Mucosa of gallbladder (tissue), 1 donor: Measurements from ENCODE around the gene NALCN. TPM values are rescaled to one million over a fixed set of nuclear protein-coding genes. Genes with fewer than 3 reads are reported as not detected.

Experiments
- DNase-seq: peaks from one replicate; pipeline ENCODE4 v3.0.0-alpha.2; 2020; ENCODE audit warnings: low spot score
- total RNA-seq: library from RNA; stranded (reverse); gene quantifications from one replicate; pipeline ENCODE4 v1.2.1, GENCODE V29; 2021
- donor health status: DM: no; HTN: no; CAD: no.

NALCN gene
- total RNA-seq, 1 donor from 2014 or later: 6.8 TPM

DNA sequence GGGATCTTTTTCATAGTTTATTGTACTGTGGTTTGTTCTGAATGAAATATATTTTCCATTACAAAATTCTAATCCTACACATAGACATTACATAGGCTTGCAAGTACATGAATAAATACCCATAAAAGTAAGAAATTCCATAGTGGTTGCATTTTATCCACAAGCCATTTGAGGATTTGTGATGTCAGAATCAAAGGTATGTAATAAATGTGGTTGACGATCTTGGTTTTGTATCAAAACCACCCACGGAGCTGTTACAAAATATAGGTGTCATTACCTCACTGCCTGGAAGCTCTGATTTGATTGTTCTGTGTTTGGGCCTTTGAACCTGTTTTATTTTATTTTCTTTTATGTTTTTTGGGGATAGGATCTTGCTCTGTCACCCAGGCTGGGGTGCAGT, 125.1 kb downstream of the NALCN start:
- DNase-seq: no peak

DNA sequence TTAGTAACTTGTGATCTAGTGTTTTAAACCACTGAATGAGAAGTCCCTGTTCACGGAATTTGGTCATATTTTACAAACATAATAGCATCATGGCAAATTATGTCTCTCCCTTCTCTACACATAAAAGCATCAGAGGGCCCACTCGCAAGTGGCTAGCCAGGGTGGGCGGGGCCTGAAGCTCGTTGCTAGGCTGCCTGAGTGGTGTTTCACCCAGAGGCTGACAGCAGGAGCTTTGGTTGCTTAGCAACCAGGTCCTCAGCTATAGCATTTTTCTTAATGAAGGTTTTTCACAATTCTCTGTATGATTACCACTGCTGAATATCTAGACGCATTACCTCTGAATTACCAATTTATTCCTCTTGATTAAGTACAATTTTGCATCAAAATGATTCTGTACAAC, 126.5 kb downstream of the NALCN start:
- DNase-seq: no peak

DNA sequence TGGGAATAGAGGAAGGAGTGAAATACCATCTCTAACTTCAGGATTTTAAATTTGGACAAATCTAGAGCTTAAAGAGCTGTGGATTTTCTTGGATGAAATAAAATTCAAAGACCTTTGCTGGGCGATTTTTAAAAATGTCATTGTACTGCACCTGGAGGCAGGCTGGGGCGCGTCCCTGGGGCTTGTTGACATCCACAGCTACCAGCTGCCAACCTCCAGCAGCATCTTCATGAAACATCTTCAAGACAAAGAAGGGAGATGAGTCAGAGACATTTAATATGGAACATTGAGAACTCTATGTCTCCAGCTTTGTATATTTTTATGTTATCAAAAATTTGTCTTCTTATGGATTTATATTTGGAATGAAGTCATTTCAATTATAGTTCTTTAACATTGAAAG, 132.5 kb downstream of the NALCN start:
- no peak for DNase-seq

DNA sequence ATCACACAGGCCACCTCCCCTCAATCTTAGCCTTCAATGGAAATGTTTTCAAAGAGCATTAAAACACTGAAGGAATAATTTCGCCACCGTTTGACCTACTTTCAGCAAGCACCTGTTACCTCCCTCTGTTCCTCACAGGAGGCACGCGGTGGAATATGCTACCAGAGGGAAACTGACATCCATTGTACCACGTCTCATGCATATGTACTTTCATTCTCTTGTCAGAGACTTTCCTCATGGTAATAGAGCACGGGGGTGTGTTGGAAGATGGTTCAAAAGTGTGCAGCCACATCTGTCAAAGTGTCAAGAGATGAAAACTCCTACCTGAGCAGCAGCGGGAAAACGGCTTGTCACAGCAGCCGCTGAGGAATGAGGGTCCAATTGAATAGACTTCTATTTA, 143.4 kb downstream of the NALCN start:
- DNase-seq: no peak

DNA sequence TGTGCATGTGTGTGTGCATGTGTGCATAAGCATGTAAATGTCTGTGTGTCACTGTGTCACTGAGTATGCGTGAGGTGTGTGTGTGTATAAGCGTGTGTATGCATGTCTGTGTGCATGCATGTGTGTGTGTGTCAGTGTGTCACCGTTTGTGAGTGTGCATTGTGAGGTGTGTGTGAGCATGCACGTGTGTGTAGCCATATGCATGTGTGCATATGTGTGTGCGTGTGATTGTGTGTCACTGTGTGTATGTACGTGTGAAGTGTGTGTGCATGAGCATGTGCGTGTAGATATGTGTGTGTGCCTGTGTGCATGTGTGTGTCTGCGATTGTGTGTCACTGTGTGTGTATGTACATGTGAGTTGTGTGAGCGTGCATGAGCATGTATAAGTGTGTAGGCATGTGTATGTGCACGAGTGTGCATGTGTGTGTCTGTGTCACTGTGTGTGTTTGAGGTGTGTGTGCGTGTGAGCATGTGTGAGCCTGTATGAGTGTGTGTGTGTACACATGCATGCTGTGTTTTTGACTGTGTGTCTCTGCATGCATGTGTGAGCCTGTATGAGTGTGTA, 144.5 kb downstream of the NALCN start:
- no peak for DNase-seq

DNA sequence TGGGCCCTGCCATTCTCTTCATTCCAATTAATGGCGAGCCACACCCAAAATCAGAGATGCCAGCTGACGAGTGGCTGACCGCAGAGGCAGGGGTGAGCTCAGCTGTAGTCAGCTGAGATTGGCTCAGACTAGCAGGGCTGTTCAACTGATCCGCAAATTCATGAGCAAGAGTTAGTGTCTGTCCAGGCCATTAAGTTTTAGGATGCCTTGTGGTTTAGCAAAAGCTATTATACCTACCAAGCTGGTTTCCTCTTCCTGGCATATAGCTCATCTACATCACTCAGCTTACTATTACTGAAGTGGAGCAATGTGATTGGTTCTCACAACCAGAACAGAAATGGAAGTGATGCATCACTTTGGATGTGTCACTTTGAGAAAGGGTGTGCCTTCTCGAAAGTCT, 148.7 kb downstream of the NALCN start:
- no peak for DNase-seq

DNA sequence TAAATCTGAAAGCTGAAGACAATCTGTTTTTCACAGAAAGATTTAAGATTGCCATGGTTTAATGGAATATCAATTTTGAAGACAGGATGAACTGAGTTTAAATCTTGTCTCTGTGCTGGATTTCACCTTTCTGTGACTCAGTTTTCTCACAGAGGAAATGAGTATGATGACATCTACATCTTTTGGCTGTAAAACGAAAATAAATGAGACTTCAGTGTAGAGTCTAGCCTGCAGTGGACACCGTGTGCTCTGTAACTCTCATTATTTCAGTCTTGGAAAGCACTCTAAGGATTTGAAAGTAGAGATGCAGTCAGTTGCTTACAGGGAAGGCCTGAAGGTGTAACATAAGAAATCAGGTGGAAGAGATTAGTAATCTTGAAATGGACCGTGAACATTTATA, 150.4 kb downstream of the NALCN start:
- no peak for DNase-seq

DNA sequence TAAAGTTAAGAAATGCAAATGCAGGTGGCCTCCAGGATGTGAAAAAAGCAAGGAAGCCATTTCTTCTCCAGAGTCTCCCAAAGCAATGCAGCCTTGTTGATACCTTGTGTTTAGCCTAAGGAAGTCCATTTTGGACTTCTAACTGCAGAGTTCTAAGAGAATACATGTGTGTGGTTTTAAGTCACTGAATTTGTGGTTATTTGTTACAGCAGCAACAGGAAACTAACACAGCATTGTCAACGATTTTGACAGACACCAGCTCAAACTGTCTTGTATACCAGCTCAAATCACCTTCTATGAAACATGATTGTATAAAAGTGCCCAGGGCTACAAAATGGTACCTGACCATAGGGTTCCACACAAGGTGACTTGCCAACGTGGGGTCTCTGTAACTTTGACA, 151.4 kb downstream of the NALCN start:
- DNase-seq: no peak

DNA sequence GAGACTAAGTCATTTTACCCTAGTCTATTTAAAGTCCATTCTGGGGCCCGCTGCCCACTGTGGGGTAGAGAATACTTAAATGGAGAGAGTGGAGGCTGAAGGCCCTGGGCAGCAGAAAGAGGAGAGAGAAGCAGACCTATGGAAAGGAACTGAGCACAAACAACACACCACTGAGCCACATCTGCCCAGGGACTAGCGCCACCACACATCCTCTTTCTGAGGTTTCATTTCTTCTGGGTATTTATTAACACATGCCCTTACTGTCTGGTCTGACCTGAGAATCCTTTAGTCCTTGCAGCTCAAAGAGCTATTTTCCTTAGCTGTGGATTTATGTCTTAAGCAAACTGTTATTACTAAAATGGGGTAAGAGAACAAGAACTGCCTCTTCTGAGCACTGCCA, 154.0 kb downstream of the NALCN start:
- no peak for DNase-seq

DNA sequence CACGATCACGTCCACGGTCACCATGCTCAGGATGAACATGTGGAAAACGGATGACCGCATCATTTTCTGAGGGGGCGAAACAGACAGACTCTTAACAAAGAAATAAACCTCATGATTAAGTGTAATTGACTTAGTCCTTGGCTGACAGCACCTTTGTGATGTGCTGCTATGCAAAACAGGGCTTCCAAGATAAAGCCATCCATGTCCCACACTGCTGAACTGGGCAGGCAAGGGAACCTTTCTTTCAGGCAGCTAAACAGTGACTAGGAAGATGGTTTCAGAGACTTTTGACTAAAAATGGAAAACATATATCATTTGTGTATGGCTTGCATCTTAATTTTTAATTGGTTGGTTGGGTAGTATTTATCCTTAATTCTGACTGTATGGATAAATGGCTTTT, 157.8 kb downstream of the NALCN start:
- no peak for DNase-seq

DNA sequence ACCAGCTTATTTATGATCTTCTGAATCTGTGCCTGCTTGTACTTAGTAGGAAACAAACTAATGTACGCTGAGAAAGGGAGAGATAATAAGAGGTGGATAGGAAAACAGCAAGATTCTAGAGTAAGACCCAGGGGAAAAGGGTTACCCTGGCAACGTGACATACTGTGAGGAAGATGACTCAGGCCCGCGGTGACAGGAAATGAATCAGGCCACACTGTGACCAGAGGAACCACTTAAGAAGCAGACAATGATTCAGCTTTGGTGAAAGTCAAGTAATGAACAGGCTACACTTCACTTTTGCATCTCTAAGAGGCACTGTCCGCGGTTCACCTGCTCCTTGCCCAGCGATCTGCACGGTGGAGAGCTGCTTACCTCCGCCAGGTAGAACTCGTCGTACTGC, 158.2 kb downstream of the NALCN start:
- no peak for DNase-seq

DNA sequence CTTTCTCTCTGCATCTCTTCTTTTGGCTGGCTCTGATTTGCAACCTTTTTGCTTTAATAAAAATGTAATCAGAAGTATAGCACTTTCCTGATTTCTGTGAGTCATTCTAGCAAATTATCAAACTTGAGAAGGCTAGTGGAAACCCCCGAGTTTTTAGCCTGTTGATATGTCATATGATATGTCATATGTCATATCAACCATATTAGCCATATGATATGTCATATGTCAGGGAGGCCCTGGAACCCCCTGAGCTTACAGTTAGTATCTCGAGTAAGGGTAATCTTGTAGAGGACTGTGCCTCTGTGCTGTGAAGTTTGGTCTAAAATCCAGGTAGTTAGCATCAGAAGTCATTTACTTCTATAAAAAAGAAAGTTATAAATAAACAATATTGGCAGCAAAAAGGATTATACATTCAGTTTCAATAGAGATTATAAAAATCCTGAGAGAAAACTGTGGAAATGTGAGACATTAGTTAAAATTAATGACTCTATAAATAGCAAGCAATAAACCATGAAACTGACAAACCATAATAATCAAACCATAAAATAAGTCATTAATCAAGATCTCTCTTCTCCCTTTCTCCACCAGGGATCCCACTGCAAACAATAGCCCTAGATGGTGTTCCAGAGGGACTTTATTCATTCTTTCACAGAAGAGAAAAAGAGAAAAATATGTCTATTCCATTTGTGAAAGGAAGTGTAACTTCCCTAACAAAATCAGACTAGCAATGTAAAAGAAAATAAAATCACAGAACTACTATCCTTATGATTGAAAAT, 167.4 kb downstream of the NALCN start:
- DNase-seq: no peak

DNA sequence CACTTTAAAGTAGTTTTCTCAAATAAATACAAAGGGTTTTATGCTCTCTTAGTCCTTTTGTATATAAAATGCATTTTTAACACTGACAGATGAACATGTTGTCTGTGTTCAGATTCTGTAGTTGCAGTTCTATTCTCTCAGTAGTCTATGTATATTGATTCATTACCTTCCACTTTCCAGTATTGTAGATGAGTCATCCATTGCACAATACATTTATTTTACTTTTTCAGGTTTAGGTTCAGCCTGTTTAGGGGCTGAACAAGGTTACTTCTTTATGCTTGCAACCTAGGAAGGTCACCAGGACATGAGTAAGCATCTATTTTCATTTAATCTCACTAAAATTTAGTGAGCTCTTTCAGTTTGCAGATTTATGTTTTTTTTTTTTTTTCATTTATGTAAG, 173.6 kb downstream of the NALCN start:
- DNase-seq: no peak

DNA sequence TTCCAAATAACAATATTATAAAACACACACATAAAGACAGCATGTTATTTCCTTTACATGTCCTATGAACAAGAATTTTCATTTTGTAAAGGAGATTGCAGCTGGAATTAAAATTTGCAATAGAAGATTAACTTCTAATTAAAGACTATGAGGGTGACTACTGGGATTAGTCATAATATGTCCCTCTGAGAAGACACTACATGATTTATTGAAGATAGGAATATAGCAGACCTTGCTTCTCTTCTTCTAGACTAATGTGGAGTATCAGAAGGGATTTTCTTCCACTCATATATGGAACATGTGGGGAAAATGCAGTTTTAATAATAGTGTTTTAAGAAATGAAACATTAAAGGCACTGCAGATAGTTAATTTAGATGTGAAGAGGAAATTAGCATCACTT, 177.8 kb downstream of the NALCN start:
- DNase-seq: no peak

DNA sequence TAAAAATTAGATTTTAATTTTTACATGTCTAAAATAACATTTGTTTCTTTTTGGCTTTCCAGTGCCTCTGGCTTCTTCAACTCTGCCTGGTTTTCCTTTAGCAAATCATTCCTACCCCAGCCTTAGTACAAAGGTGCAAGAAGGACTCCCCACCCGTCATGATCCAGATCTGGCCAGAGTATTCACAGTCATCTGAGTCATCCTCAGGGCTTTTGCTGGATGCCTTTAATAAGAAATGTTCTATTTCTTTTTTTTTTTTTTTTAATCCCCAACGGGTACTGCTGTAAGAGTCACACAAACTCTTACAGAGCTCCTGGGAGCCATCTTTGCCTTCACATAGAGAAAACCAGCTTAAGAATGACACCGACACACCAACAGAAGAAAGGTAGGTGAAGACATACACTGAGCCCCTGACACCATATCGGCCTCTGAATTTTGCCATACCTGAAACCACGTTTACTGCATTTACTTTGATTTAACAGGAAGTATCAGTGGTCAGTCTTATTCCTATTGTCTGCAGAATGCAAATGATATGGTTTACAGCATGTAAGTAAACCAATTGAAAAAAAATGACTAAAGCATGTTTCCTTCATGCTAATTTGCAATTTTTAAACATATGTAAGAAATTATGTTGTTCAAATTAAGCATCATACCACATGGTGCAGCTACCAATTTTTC, 184.4 kb downstream of the NALCN start:
- DNase-seq: no peak

DNA sequence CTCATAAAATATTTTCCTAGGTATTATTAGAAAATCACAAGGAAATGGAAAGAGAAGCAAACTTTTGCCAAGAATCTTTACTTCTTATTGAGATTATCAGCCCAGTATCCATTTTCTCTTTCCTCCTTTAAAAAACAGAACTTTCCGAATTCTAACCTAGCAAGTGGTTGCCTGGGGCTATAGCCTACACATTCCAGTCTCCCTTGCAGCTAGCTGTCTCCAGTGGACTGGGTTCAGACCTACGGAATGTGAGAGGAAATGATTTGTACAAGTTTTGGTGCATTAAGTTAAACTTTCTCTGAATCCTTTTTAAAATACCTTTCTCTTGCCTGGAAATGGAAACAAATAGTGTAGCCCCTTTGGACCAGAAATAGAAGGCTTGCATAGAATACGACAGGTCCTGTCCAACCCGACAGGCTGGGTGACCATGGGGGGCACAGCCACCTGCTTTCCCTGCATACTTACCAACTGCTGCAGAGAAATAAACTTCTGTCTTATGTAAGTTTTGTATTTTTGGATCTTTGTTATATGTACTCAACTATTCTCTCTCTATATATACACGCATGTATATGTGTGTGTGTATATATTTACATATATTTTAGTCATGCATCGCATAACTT, 185.9 kb downstream of the NALCN start:
- DNase-seq: no peak

DNA sequence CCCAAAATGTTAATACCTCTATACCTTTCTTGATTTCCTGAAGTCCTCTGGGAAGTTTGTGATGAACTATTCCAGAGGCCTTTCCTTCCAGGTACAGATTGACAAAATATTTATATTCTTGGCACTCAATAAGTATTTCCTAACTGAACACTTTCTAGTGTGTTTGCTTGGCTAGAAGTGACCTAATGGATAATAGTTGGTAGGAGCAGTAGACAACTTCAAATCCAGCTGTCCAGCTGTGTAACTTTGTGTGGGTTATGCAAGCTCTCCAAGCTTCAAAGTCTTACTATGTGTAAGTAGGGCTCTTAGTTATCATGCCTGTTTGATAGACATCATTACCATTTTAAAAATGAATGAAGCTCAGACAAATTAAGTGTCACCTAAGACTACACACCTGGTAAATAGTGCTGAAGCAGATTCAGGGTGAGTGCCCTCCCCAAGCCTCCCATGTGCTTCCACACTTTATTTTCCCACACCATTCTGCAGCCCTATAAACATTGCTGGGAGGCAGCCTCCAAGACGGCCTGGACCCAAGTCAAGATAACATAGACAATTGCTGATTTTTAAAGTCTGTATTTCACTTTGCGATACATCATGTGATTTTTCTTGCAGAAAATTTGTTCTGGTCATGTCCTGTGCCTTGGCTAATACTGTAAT, 196.6 kb downstream of the NALCN start:
- no peak for DNase-seq

DNA sequence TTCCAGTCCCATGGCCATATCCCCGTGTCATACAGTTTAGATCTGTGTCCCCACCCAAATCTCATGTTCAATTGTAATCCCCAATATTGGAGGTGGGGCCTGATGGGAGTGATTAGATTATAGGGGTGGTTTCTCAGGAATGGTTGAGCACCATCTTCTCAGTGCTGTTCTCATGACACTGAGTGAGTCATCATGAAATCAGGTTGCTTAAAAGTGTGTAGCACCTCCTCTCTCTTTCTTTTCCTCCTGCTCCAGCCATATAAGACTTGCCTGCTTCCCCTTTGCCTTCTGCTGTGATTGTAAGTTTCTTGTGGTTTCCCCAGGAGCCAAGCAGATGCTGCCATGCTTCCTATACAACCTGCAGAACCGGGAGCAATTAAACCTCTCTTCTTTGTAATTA, 197.8 kb downstream of the NALCN start:
- DNase-seq: no peak

DNA sequence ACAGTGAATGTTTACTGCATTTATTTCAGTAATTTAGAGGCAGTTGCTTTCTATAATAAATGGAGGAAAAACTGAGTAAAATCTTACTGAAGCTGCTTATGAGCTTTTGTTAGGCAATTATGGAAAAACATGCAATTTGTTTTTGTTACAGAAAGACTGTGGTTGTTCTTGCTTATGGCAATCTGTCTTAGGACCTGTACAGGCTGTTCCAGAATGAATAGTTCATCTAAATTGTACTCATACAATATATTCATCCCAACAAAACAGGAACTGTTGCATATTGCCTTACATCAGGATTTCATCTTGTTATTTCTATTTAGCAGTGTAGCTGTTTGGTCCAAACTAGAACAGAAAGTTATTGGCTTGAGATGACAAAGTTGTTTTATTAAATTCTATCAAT, 199.2 kb downstream of the NALCN start:
- DNase-seq: no peak

DNA sequence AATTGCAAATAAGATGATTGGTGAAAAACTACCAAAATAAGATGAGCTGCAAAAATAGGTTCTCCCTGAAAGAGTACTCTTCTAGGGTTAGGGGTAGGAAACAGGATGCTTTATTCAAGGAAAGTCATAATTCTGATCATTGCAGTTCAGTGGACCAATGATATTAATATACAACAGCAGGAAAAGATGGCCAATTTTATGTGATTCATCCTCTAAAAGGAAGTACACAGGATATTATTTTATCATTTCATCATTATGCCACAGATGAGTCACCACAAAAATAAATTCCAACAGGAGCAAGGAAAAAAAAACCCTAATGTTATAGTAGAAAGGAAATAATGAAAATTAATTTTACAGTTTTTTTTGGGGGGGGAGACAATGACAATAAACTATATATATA, 205.0 kb downstream of the NALCN start:
- no peak for DNase-seq

DNA sequence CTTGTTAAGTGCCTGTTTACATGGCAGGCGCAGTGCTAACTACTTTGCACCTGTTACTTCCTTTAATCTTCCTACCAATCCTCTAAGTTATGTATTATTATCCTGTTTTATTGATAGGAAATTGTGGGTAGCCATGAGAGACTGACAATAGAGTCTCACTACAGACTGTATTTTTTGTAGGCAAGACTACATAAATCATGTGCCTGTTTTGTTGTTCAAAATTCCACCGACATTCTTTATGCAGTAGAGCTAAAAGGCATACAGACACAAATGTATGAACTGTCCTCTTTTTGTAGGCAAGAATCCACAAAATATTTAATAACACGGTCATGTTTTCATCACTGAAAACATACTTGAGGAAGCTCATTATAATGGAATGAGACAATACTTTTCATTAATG, 205.5 kb downstream of the NALCN start:
- DNase-seq: no peak

DNA sequence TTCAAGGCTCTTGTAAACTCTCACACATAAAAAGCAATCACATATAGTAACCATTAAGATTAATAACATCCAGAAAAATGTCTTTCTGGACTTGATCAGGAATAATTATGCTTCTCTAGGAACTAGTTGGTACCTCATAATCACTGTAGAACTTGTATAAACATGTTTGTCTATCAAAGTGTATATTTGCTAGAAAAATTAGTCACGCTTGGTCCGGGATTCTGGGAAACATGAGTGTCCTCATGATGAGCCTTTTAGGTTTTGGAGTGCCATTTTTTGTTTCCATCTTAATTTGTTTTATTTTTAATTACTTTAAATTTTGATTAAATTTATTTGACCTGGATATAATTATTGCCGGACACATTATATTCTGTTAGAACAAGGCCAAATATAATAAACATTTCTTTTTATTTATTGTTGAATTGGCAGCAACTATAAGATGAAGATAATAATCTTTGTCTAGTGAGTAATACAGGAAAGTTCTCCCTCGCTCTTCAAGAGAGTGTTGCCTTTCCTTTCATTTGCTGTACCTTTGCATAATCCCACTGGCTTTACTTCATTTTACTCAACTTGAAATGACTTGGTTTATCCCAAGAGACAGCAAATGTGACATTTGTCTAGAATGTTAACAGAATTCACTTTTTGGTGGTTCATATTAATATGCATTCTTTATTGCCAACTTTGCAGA, 207.0 kb downstream of the NALCN start:
- no peak for DNase-seq
